Keratinocyte (primary cell): ENCODE results near the gene KRT7. TPM values are rescaled to one million over a fixed set of nuclear protein-coding genes. Genes with fewer than 3 reads are reported as not detected.

Experiments used
- DNase-seq: peaks from one replicate; pipeline ENCODE4 v3.0.0-alpha.2; 2011; ENCODE audit warnings: low read depth, missing footprints, low spot score
- FAIRE-seq: peaks from 2 replicates; lab custom pipeline; 2011; peaks lifted over from hg19 to GRCh38; lab: Jason Lieb, UNC
- H2AFZ ChIP-seq: 2 replicates; pipeline ENCODE4 v1.6.0; 2012; ENCODE audit warnings: low read length, control low read depth, inconsistent platforms; ENCODE audit not compliant: control insufficient read depth
- H3K27ac ChIP-seq: 2 replicates; pipeline ENCODE4 v1.5.1; 2011; ENCODE audit warnings: low read length; ENCODE audit not compliant: control insufficient read depth, insufficient read depth
- H3K27me3 ChIP-seq: 3 replicates; pipeline ENCODE4 v1.6.0; 2011; ENCODE audit warnings: low read length; ENCODE audit not compliant: control insufficient read depth, insufficient read depth; ENCODE audit errors: extremely low read depth
- H3K36me3 ChIP-seq, 2 experiments: 2 replicates in 1 of 2; 3 replicates in 1 of 2; pipeline ENCODE4 v1.5.1; 2011; ENCODE audit warnings: low read length in 2 of 2, mild to moderate bottlenecking in 1 of 2; ENCODE audit not compliant: control insufficient read depth in 2 of 2, insufficient read depth in 2 of 2; ENCODE audit errors: extremely low read depth in 1 of 2
- H3K4me1 ChIP-seq: 3 replicates; pipeline ENCODE4 v1.5.1; 2011; ENCODE audit warnings: low read length; ENCODE audit not compliant: control insufficient read depth, insufficient read depth; ENCODE audit errors: extremely low read depth
- H3K4me2 ChIP-seq: 3 replicates; pipeline ENCODE4 v1.6.0; 2011; ENCODE audit warnings: low read depth, low read length; ENCODE audit not compliant: control insufficient read depth, insufficient read depth; ENCODE audit errors: extremely low read depth
- H3K4me3 ChIP-seq, 3 experiments: fragments of 200-600 bp in 1 of 3; sonication (generic) in 1 of 3; 2 replicates in 2 of 3; 3 replicates in 1 of 3; pipeline ENCODE4 v1.5.1; 2011 to 2016; ENCODE audit warnings: low read length in 3 of 3, mild to moderate bottlenecking in 3 of 3, control low read depth in 2 of 3, inconsistent platforms in 1 of 3, low read depth in 1 of 3, mixed read lengths in 1 of 3, mixed run types in 1 of 3, moderate library complexity in 1 of 3; ENCODE audit not compliant: control insufficient read depth in 2 of 3, insufficient read depth in 2 of 3; ENCODE audit errors: extremely low read depth in 1 of 3
- H3K79me2 ChIP-seq: 2 replicates; pipeline ENCODE4 v1.6.0; 2012; ENCODE audit warnings: low read length; ENCODE audit not compliant: control insufficient read depth, insufficient read depth
- H3K9ac ChIP-seq: 3 replicates; pipeline ENCODE4 v1.6.0; 2011; ENCODE audit warnings: low read length; ENCODE audit not compliant: control insufficient read depth, insufficient read depth; ENCODE audit errors: extremely low read depth
- H3K9me1 ChIP-seq: 3 replicates; pipeline ENCODE4 v1.6.0; 2011; ENCODE audit warnings: low read length; ENCODE audit not compliant: control insufficient read depth, insufficient read depth; ENCODE audit errors: extremely low read depth
- H3K9me3 ChIP-seq: 2 replicates; pipeline ENCODE4 v1.5.1; 2012; ENCODE audit warnings: low read depth, low read length; ENCODE audit not compliant: control insufficient read depth
- H4K20me1 ChIP-seq: 3 replicates; pipeline ENCODE4 v1.6.0; 2011; ENCODE audit warnings: low read length; ENCODE audit not compliant: control insufficient read depth, insufficient read depth; ENCODE audit errors: extremely low read depth
- CTCF ChIP-seq, 3 experiments: IDR thresholded peaks in 1 of 3; conservative IDR thresholded peaks in 1 of 3; optimal IDR thresholded peaks in 1 of 3; 2 replicates in 2 of 3; 3 replicates in 1 of 3; pipeline versions ENCODE3 to v1.5.1; 2011; ENCODE audit warnings: low read length in 3 of 3, mild to moderate bottlenecking in 3 of 3, moderate library complexity in 2 of 3, control low read depth in 1 of 3, inconsistent platforms in 1 of 3; ENCODE audit not compliant: insufficient read depth in 2 of 3; ENCODE audit errors: extremely low read depth in 1 of 3
- EZH2 ChIP-seq: IDR thresholded peaks from one replicate; pipeline ENCODE4 v1.6.1; 2012; ENCODE audit warnings: inconsistent platforms, mild to moderate bottlenecking, low read length, moderate library complexity
- dilution Hi-C: fragments of 300-500 bp; cut with MboI; formaldehyde crosslinking; loops from one replicate; pipeline ENCODE4 v1.7.0; 2020; ENCODE audit warnings: low sequenced_read_pairs; ENCODE audit not compliant: extremely low pct_ligation_motif_present
- polyA plus RNA-seq, 5 experiments: library from polyadenylated mRNA; depleted of rRNA in 3 of 5; stranded (reverse) in 3 of 5; stranded (forward) in 1 of 5; unstranded in 1 of 5; fragments of >200 nt; gene quantifications; 1 replicate in 1 of 5; 2 replicates in 3 of 5; 3 replicates in 1 of 5; pipeline versions ENCODE4 v1.2.1 to v1.2.3, GENCODE V29; 2011 to 2012; ENCODE audit warnings: missing spikeins in 2 of 5, low read depth in 1 of 5, low replicate concordance in 1 of 5

KRT7 gene
- polyA plus RNA-seq, 1 donor (not counting 4 experiments of a cell fraction or from before 2014, with no cell fraction given) = 112 TPM

GRCh38 chr12:52236386-52237050 is 3.5 kb downstream of the KRT7 start:
- Histone ChIP-seq H3K9ac (no peak overlapping the region), H3K9me1 (no peaks in the 10 kb centered on the region), H2AFZ (no peak overlapping the region), H3K79me2 (no peaks in the 10 kb centered on the region), H3K4me3 (no peak overlapping the region), H3K4me1 (peaks cover 29% of the 10 kb centered on the region), H4K20me1 (no peaks in the 10 kb centered on the region), H3K27ac (no peak overlapping the region), H3K27me3 (no peaks in the 10 kb centered on the region), H3K36me3 (no peaks in the 10 kb centered on the region), H3K9me3 (no peaks in the 10 kb centered on the region), H3K4me2 (no peak overlapping the region)
- FAIRE-seq = peak; percentile 34
- no peak for DNase-seq
- dilution Hi-C loops = no loop called here
- TF ChIP-seq EZH2 = no peak

DNA sequence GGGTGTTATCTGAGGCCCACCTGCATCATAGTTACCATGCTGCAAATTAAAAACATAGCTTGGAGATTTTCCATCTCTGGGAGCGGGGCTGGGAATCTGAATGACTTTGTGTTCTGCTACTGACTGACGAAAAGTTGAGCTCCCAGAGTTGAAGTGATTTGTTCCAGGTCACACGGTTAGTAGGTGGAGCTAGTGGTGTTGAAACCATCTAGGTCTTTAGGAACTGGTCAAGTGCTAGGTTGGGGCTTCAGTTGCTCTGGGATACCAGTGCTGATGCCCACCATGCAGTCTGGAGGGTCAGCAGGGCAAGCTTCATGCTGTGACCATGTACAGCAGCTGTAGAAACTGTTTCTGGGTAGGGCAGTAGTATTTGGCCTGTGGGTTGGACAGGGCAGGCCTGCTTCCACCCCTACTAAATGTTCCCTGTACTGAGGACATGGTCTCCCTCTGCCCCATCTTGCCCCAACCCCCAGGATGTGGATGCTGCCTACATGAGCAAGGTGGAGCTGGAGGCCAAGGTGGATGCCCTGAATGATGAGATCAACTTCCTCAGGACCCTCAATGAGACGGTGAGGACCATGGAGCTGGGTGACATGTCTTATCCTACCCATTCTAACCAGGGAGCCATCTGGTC is 5.3 kb downstream of the KRT7 start:
- no peaks in the 10 kb centered on the region for H3K79me2 ChIP-seq
- no peaks in the 10 kb centered on the region for H3K36me3 ChIP-seq
- no peaks in the 10 kb centered on the region for H3K9me3 ChIP-seq
- no peaks in the 10 kb centered on the region for H3K9me1 ChIP-seq
- TF ChIP-seq CTCF (optimal IDR thresholded peaks at IDR 0.05 in 1 of 3, IDR thresholded peaks at IDR 0.05 in 1 of 3, conservative IDR thresholded peaks at IDR 0.05 in 1 of 3; ENCODE audit: extremely low read depth in 1 of 3, insufficient read depth in 2 of 3, low read length in 3 of 3) (no peak), EZH2 (no peak)
- H4K20me1 ChIP-seq = no peaks in the 10 kb centered on the region
- no peak overlapping the region for H2AFZ ChIP-seq
- dilution Hi-C loops = no loop called here
- no peak overlapping the region for H3K9ac ChIP-seq
- FAIRE-seq (no peak), DNase-seq (no peak)
- no peaks in the 10 kb centered on the region for H3K27me3 ChIP-seq
- no peak overlapping the region for H3K27ac ChIP-seq
- peaks cover 25% of the 10 kb centered on the region for H3K4me1 ChIP-seq
- no peak overlapping the region for H3K4me3 ChIP-seq
- H3K4me2 ChIP-seq = no peak overlapping the region
